Spleen (tissue), 7 donors: ENCODE results near the gene ATP1A3.
"Not testable (repeated sequence)": the region's sequence is repeated elsewhere in the genome, so short reads cannot be mapped to it uniquely, and the experiment has no call there.

Source experiments
- POLR2A ChIP-seq, 3 donors: fragments of 450-650 bp; IDR thresholded peaks; one replicate each; pipeline ENCODE4 v1.5.1; 2017; ENCODE audit warnings: antibody characterized with exemption in 3 of 3, mild to moderate bottlenecking in 1 of 3
- TF ChIP-seq, protein P1 (sequence below), 11 experiments: fragments of 200-600 bp in 7 of 11; fragments of 450-650 bp in 4 of 11; sonication (generic) in 4 of 11; IDR thresholded peaks in 8 of 11; conservative IDR thresholded peaks in 3 of 11; 1 replicate in 7 of 11; 2 replicates in 4 of 11; pipeline versions ENCODE4 v1.4.0 to v1.8.0; 2016 to 2021; ENCODE audit warnings: antibody characterized with exemption in 11 of 11, inconsistent platforms in 4 of 11, mild to moderate bottlenecking in 1 of 11
- donor health status: DM: no; HTN: no; CAD: no; lungs with moderate emphysema.
- donor health status: DM: no; HTN: no; CAD: no.
- donor health status: DM: no; HTN: no; CAD: no.

DNA sequence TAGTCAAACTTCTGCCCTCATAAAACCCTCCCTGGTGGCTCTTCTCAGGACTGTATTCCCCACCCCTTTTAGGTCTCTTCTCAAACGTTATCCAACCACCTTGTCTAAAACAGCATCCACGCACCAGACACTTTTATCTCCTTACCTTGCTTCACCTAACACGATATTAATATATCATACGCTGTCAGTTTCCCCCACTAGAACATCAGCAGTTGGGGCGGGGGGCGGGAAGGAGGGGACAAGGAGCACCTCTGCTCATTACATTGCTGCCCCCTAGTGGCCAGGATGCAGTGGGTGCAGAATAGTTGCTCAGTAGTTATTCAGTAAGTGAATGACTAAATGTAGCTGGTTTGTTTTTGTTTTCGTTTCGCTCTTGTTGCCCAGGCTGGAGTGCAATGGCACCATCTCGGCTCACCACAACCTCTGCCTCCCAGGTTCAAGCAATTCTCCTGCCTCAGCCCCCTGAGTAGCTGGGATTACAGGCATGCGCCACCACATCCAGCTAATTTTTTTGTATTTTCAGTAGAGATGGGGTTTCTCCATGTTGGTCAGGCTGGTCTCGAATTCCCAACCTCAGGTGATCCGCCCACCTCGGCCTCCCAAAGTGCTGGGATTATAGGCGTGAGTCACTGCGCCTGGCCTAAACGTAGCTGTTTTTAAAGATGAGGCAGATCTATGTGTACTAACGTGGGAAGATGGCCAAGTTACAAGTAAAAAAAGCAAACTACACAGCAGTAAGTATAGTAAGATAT is 40.8 kb upstream of the ATP1A3 start:
- TF ChIP-seq, protein P1, sequence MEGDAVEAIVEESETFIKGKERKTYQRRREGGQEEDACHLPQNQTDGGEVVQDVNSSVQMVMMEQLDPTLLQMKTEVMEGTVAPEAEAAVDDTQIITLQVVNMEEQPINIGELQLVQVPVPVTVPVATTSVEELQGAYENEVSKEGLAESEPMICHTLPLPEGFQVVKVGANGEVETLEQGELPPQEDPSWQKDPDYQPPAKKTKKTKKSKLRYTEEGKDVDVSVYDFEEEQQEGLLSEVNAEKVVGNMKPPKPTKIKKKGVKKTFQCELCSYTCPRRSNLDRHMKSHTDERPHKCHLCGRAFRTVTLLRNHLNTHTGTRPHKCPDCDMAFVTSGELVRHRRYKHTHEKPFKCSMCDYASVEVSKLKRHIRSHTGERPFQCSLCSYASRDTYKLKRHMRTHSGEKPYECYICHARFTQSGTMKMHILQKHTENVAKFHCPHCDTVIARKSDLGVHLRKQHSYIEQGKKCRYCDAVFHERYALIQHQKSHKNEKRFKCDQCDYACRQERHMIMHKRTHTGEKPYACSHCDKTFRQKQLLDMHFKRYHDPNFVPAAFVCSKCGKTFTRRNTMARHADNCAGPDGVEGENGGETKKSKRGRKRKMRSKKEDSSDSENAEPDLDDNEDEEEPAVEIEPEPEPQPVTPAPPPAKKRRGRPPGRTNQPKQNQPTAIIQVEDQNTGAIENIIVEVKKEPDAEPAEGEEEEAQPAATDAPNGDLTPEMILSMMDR (IDR thresholded peaks at IDR 0.05 in 8 of 11, conservative IDR thresholded peaks at IDR 0.05 in 3 of 11): peak; percentile 53 to 91 (median 84)
- TF ChIP-seq POLR2A (IDR thresholded peaks at IDR 0.05): not testable (repeated sequence)
